HEK293T (cell line): ENCODE measurements around the gene ILKAP.

Experiments used
- ARNT ChIP-seq: fragments of 450-650 bp; IDR thresholded peaks from 2 replicates; pipeline ENCODE4 v1.6.1; 2017; ENCODE audit warnings: mild to moderate bottlenecking
- BHLHE40 ChIP-seq: fragments of 450-650 bp; IDR thresholded peaks from 2 replicates; pipeline ENCODE4 v1.6.1; 2016; ENCODE audit warnings: mild to moderate bottlenecking, moderate library complexity, borderline replicate concordance
- CTBP1 ChIP-seq: fragments of 450-650 bp; IDR thresholded peaks from 2 replicates; pipeline ENCODE4 v1.6.1; 2016; ENCODE audit warnings: borderline replicate concordance
- ELF4 ChIP-seq: fragments of 450-650 bp; IDR thresholded peaks from 2 replicates; pipeline ENCODE4 v1.6.1; 2017; ENCODE audit warnings: antibody characterized with exemption
- FOXA1 ChIP-seq: fragments of 450-650 bp; IDR thresholded peaks from 2 replicates; pipeline ENCODE4 v1.6.1; 2016; ENCODE audit warnings: mild to moderate bottlenecking
- FOXM1 ChIP-seq: fragments of 450-650 bp; IDR thresholded peaks from 2 replicates; pipeline ENCODE4 v1.6.1; 2017; ENCODE audit warnings: mild to moderate bottlenecking, borderline replicate concordance
- HDGF ChIP-seq: fragments of 450-650 bp; IDR thresholded peaks from 2 replicates; pipeline ENCODE4 v1.6.1; 2017; ENCODE audit warnings: antibody characterized with exemption, borderline replicate concordance
- LEF1 ChIP-seq: fragments of 450-650 bp; IDR thresholded peaks from 2 replicates; pipeline ENCODE4 v1.6.1; 2017; ENCODE audit warnings: mild to moderate bottlenecking, borderline replicate concordance
- NFRKB ChIP-seq: fragments of 450-650 bp; IDR thresholded peaks from 2 replicates; pipeline ENCODE4 v1.6.1; 2016; ENCODE audit warnings: mild to moderate bottlenecking, moderate library complexity
- SP1 ChIP-seq: fragments of 450-650 bp; IDR thresholded peaks from 2 replicates; pipeline ENCODE4 v1.6.1; 2017
- SUZ12 ChIP-seq: fragments of 450-650 bp; IDR thresholded peaks from 2 replicates; pipeline ENCODE4 v1.6.1; 2016; ENCODE audit warnings: mild to moderate bottlenecking
- TARDBP ChIP-seq: fragments of 450-650 bp; IDR thresholded peaks from 2 replicates; pipeline ENCODE4 v1.6.1; 2016
- TF ChIP-seq, protein P1 (sequence below): fragments of 450-650 bp; IDR thresholded peaks from 2 replicates; pipeline ENCODE4 v1.6.1; 2016

- TF ChIP-seq SP1 = no peak
- TF ChIP-seq FOXA1 = no peak
- TF ChIP-seq HDGF = no peak
- no peak for TF ChIP-seq FOXM1
- no peak; the same call in 1 of the 2 replicates for TF ChIP-seq LEF1
- TF ChIP-seq, protein P1, sequence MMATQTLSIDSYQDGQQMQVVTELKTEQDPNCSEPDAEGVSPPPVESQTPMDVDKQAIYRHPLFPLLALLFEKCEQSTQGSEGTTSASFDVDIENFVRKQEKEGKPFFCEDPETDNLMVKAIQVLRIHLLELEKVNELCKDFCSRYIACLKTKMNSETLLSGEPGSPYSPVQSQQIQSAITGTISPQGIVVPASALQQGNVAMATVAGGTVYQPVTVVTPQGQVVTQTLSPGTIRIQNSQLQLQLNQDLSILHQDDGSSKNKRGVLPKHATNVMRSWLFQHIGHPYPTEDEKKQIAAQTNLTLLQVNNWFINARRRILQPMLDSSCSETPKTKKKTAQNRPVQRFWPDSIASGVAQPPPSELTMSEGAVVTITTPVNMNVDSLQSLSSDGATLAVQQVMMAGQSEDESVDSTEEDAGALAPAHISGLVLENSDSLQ = no peak
- TF ChIP-seq ARNT = no peak
- no peak for TF ChIP-seq ELF4
- TF ChIP-seq BHLHE40 = no peak
- no peak for TF ChIP-seq SUZ12
- no peak for TF ChIP-seq CTBP1
- no peak for TF ChIP-seq NFRKB
- no peak for TF ChIP-seq TARDBP
Measured at GRCh38 chr2:238203094-238203972, at the start of gene ILKAP.
